Stimulated activated CD4-positive, alpha-beta T cell treated with anti-CD3 and anti-CD28 coated beads, TNF-alpha, amount 100 ng/mL, for 24 hours (primary cell): ENCODE results near the gene POLE3.
"Not testable (repeated sequence)": the region's sequence is repeated elsewhere in the genome, so short reads cannot be mapped to it uniquely, and the experiment has no call there.

Source experiments
- DNase-seq, 3 experiments: peaks; one replicate each; pipeline ENCODE4 v3.0.0-alpha.2; 2020; ENCODE audit warnings: low read depth in 3 of 3

Gene POLE3

DNA sequence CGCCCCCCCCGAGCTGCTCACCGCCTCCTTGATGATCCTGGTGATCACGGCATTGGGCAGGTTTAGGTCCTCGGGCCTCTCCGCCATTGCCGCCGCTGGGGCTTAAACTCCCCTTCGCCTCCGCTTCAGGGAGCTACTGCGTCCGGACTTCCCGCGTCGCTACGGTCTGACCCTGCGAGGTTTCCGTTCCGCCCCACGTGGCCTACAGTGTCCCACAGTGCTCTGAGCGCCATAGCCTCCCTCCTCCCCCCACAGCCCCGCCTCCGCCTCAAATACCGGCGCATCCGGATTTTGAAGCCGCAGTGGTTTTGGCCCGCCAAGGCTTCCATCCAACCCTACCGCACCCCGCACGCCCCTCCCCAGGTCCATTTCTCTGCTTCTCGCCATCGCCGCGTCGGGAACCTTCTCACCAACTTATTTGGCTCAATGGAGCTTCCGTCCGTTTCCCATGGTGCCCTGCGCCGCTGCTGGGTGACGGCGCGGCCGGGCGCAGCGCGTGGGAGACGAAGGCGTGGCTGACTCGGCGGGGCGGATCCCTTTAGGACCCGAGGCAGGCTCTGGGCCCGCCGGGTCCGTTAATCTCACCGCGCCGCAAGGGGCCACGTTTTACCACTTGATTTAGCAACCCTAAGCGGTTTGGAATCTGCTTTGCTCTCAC is at the start of gene POLE3, which contains the start of gene C9orf43:
Gene POLE3, minus strand, starts transcription at position 469 of the 658 bp plus-strand sequence. Its CDS starts 382 bp downstream, at position 87.
Gene C9orf43, plus strand, starts transcription at position 541 of the 658 bp plus-strand sequence. CDS start 2,747 bp downstream, outside the sequence.
- peak; percentile 93 to 96 (median 94) for DNase-seq

DNA sequence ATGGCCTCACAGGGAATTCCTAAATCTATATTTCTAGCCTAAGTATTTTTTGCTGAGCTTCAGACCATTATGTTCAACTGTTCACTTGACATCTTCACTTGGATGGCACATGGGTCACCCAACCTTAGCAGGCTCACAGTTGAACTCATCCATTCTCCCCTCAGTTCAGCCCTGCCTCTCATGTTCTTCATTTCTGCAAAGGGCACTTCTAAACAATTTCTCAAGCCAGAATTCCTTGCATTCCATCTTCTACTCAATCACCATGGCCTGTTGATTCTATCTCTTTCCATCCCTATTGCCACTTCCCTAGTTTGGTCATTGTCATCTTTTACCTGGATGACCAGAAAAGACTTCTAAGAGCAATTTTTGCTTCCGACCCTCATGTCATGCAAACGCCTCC is 45.8 kb upstream of the POLE3 start:
- DNase-seq: no peak

GRCh38 chr9:113454914-113455761 is 44.7 kb upstream of the POLE3 start:
- peak in 1 of 3 experiments; percentile 9 for DNase-seq

- no peak for DNase-seq
Measured at GRCh38 chr9:113452113-113452605, 41.7 kb upstream of the POLE3 start.

GRCh38 chr9:113449376-113449775 is 38.9 kb upstream of the POLE3 start:
- no peak for DNase-seq

DNA sequence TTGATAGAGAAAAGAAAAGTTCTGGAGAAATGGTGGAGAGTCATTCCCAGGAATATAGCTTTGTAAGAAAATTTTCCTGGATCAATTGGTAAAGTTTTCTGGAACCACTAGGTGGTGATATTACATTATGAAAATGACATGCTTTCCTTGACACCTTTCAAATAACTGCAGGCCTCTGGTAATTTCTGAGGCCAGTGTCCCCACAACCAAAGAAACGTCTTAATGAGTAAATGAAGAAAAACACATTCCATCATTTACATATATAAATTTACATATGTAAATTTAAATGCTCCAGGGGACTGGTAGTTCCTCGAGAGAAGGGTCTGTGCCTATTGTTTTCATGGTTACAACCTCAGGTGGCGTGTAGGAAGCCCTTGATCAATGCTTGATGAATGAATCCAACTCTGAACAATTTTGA is 35.9 kb upstream of the POLE3 start:
- DNase-seq: no peak

DNA sequence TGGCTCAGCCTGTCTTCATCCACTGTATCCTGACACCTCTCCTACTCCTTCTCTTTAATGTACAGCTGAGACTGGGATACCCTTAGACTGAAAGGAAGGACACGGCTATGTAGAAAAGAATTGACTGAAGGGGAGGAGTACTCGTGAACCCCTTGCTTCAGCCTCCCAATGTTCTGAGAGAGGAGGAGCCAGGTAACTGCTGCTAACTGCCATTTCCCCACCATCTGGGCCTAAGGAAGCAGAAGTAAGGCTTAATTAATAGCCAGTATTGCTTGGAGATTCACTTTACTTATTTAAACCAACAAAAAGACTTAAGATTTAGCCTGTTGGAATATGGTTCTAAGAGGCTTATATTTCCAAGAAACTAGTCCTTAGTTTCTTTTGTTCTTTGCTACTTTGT is 34.3 kb upstream of the POLE3 start:
- DNase-seq: no peak

GRCh38 chr9:113437716-113438115 is 27.2 kb upstream of the POLE3 start:
- DNase-seq: not testable (repeated sequence)

DNA sequence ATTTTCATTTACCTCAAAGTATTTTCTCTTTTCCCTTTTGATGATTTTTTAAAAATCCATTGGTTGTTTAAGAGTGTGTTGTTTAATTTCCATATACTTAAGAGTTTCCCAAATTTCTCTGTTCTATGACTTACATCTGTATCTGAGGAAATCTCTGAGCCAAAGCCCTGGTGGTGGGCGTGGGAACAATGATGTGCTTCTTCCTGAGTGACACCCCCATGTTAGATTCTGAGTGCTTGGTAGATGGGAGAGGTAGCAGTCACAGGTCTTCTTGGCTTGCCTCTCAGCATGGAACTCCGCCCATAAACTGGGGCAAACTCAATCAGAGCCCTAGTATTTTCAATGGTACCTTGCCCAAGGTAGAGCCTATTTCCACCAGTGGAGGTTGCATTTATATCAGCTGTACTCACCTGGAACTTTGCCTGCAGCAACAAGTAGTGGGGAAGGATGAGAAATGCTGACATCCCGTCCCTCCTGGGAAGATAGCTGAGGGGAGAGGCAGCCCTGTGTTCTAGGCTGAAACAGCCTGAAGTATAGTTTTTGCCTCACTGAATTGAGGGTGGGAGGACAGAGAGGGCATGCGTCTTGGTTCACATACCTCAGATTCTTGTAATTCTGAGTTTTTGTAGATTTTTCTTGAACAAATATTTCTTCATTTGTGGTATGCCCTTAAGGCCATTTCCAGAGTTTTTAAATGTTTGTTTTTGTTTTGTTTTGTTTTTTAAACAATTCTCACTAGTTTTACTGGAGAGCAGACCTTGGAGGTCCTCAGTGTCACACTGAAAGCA is 26.4 kb upstream of the POLE3 start:
- DNase-seq: no peak

DNA sequence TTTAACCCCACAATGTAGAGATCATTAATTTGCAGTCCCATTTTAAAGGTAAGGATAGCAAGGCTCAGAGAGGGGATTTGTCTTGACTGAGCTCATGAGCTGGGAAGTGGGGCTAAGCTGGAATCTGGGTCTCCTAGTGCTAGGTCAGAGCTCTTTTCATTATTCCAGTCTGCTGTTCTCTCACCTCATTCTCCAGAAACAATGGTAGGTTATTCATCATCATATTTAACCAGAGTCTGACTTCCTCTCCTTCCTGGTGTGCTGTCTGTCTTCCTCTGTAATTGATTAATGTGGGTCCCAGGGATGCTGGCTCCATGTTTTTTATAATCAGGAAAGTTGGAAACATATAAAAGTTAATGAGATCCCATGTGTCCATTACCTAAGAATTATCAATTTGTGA is 20.7 kb upstream of the POLE3 start:
- no peak for DNase-seq

DNA sequence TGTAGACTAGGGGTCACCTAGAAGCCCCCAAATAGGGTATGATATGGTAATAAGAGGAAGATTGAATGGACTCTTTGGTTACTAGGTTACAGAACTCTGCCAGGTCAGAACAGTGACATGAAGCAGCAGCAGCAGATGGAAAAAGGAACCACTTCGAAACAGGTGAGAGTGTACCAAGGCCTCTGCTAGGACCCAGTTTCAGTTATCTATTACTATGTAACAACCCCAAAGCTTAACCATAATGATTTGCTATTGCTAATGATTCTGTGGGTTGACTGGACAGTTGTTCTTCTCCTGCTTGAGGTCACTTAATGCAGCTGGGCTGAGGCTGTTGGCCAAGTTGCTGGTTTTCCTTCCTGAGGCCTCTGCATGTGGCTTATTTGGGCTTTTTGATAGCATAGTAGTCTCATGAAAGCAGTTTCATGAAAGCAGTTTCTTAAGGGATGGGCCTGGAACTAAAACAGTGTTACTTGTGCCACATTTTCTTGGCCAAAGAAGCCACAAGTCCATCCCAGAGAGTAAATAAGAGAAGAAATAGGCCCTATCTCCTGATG is 17.7 kb upstream of the POLE3 start:
- DNase-seq: no peak

GRCh38 chr9:113427629-113428028 is 17.2 kb upstream of the POLE3 start:
- no peak for DNase-seq

- DNase-seq: no peak
Measured at GRCh38 chr9:113426701-113427100, 16.2 kb upstream of the POLE3 start.

DNA sequence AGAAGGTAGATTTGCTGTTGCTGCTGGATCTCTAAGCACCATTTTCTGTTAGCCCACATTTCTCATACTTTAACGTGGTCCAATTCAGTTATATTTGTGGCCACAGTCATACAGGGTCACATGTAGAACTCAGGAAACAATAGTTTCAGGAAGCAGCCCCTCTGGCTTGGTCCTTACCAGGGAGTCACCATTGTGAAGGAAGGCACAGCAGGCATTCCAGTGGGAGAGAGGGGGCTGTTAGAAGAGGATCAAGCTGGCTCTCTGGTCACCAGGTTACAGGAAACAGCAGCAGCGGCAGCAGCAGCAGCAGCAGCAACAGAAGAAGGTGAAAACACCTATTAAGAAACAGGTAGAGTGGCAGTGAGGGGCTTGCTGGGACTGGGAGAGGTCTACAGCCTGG is 14.6 kb upstream of the POLE3 start:
- no peak for DNase-seq

GRCh38 chr9:113421726-113422125 is 11.3 kb upstream of the POLE3 start:
- DNase-seq: no peak

DNA sequence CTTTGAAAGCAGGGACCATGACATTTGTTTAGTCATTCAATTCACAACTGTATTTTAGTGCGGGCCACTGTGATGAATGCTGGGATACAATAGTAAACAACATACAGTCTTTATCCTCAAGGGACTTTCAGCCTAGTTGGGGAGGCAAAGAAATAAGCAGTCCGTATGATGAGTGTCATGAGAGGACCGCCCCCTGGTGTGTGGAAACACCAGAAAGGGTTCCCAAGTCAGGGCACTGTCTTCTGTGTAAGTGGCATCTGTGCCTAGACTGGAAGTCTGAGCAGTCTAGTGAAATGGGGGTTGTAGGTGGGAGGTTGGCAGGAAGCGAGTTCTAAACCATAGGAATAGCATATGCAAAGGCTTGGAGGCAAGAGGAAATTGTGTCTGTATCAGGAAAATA is 6.9 kb upstream of the POLE3 start:
- DNase-seq: no peak

DNA sequence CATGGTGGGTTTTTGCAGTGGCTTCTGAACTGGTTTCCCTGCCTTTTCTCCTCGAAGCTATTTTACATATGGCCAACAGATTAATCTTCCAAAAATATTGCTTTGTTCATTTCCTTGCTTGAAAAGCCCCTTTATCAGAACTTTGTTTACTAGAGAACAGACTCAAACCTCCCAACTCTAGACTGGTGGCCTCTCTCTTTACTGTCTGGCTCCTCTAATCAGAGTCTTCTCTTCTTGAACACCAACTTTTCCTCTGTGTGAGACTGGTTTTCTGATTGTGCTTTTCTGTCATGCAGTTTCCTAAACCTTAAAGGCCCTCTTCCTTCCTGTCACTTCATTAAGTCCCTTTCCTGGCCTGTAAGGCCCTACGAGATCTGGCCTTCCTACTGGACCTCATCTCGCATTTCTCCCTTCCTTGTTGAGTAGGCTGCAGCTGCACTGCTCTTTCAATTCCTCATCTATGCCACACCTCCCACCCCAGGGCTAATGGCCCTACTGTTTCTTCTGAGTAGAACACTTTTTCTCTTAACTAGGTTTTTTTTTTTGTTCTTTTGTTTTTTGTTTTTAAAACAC is 5.8 kb upstream of the POLE3 start:
- no peak for DNase-seq

- DNase-seq: no peak
Measured at GRCh38 chr9:113409883-113410206, 630 bp downstream of the POLE3 start.

DNA sequence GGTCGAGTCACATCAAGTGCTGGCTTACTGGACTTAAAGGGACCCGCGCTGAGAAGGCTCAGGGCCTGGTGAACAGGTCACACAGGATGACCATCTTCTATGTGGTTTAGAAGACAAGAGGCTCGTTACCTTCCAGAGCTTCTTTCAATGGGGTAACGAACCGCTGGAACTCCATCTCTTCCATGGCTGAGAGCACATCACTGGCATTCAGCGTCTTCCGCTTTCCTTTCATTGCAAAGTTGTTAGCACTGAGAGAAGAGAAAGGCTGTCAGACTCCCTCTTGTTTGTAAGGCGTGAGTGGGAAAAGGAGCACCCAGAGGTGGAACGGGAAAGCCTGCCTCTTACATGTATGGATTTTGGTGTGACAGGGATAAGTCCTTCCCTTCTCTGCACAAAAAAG is 994 bp downstream of the POLE3 start:
- DNase-seq: no peak

DNA sequence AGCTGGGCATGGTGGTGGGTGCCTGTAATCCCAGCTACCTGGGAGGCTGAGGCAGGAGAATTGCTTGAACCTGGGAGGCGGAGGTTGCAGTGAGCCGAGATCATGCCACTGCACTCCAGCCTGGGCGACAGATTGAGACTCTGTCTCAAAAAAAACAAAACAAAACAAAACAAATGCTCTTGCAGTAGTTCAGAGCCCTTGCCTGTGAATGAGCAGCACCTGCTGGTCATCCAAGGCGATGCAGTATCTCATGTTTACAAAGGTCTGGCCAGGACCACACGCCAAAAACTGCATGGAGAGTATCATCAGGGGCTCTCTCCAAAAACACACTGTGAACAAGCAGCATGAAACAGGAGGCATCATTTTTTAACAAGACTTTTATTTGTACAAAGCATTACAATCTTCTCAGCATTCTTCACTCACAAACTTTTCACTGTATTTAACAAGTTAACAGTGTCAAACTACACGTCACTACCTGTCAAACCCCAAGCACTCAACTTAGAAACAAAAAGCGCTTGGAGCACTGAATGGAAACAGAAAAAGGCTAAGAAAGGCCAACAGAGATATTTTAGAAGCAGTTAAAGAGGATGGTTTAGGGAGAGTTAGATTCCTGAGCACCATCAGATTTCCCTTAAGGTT is 3.5 kb downstream of the POLE3 start:
- DNase-seq: peak in 2 of 3 experiments; percentile 8 to 39

- not testable (repeated sequence) for DNase-seq
Measured at GRCh38 chr9:113406353-113406752, 4.1 kb downstream of the POLE3 start.
